ENCODE data around the gene CSF3. TPM values are rescaled to one million over a fixed set of nuclear protein-coding genes. Genes with fewer than 3 reads are reported as not detected.

CSF3 gene
- total RNA-seq, 1 experiment from 2014 or later: not detected

GRCh38 chr17:39994448-39994847, 20.8 kb upstream of the CSF3 start:
- H3K9me3 ChIP-seq (ENCODE audit: control insufficient read depth in 1 of 2, insufficient read depth in 1 of 2, low read depth in 1 of 2, low read length in 2 of 2): no peaks in the 10 kb centered on the region
- H3K36me3 ChIP-seq (ENCODE audit: control insufficient read depth in 1 of 2, insufficient read depth in 2 of 2, low read length in 2 of 2): peaks cover 55 to 59% of the 10 kb centered on the region in 2 experiments
- DNase-seq (ENCODE audit: low read depth, low spot score): no peak
- no peaks in the 10 kb centered on the region for H3K27me3 ChIP-seq (ENCODE audit: insufficient read depth, low read length)
- H3K4me2 ChIP-seq (ENCODE audit: low read length): no peak overlapping the region
- no TSS peak for BruUV-seq (replicated peaks)
- ChIA-PET CTCF (no interaction called here), POLR2A (no interaction called here), RAD21 (ENCODE audit: low non-redundant PET in 1 of 2, low total read pairs in 2 of 2, uncharacterized antibody in 2 of 2, unreplicated experiment in 2 of 2) (no interaction called here)
- ATAC-seq: no peak
- no peak overlapping the region for H3K4me3 ChIP-seq (replicated peaks in 1 of 2; ENCODE audit: low read depth in 1 of 2, low read length in 2 of 2)
- H4K20me1 ChIP-seq (ENCODE audit: insufficient read depth): no peaks in the 10 kb centered on the region; the same call in 1 of the 2 replicates
- H2AFZ ChIP-seq (ENCODE audit: low read depth, low read length, poor library complexity, severe bottlenecking): no peak overlapping the region
- H3K9me2 ChIP-seq (ENCODE audit: insufficient read depth): no peaks in the 10 kb centered on the region
- no peak overlapping the region for H3K9ac ChIP-seq (ENCODE audit: low read length)
- no peaks in the 10 kb centered on the region for H3K79me2 ChIP-seq (ENCODE audit: insufficient read depth, low read length)
- H3K4me1 ChIP-seq (ENCODE audit: control insufficient read depth in 1 of 2, insufficient read depth in 2 of 2, low read length in 2 of 2): no peaks in the 10 kb centered on the region
- H3K27ac ChIP-seq (ENCODE audit: low read depth, low read length): no peak overlapping the region
- TF ChIP-seq MAX (IDR thresholded peaks at IDR 0.05) (no peak), RAD21 (IDR thresholded peaks at IDR 0.05; ENCODE audit: low read depth) (no peak)
- intact Hi-C loops (cut with micrococcal nuclease): no loop called here

- POLR2A ChIA-PET: no interaction called here
Observed at GRCh38 chr17:39995438-39995837, 19.8 kb upstream of the CSF3 start.

More at GRCh38 chr17:39995438-39995837, 19.8 kb upstream of the CSF3 start:
- BruUV-seq (replicated peaks): no TSS peak
- intact Hi-C loops (cut with micrococcal nuclease): no loop called here
- Histone ChIP-seq H3K9me2 (ENCODE audit: insufficient read depth) (no peaks in the 10 kb centered on the region), H4K20me1 (ENCODE audit: insufficient read depth) (no peaks in the 10 kb centered on the region; the same call in 1 of the 2 replicates), H3K9me3 (ENCODE audit: control insufficient read depth in 1 of 2, insufficient read depth in 1 of 2, low read depth in 1 of 2, low read length in 2 of 2) (no peaks in the 10 kb centered on the region), H3K79me2 (ENCODE audit: insufficient read depth, low read length) (no peaks in the 10 kb centered on the region), H3K36me3 (ENCODE audit: control insufficient read depth in 1 of 2, insufficient read depth in 2 of 2, low read length in 2 of 2) (peaks cover 45 to 50% of the 10 kb centered on the region in 2 experiments), H3K9ac (ENCODE audit: low read length) (no peak overlapping the region), H3K27ac (ENCODE audit: low read depth, low read length) (no peak overlapping the region), H3K4me3 (replicated peaks in 1 of 2; ENCODE audit: low read depth in 1 of 2, low read length in 2 of 2) (no peak overlapping the region), H2AFZ (ENCODE audit: low read depth, low read length, poor library complexity, severe bottlenecking) (no peak overlapping the region), H3K4me2 (ENCODE audit: low read length) (no peak overlapping the region), H3K4me1 (ENCODE audit: control insufficient read depth in 1 of 2, insufficient read depth in 2 of 2, low read length in 2 of 2) (no peaks in the 10 kb centered on the region), H3K27me3 (ENCODE audit: insufficient read depth, low read length) (no peaks in the 10 kb centered on the region)
- TF ChIP-seq EZH2phosphoT487 (IDR thresholded peaks at IDR 0.05; ENCODE audit: borderline replicate concordance): no peak
- TF ChIP-seq EGR1 (IDR thresholded peaks at IDR 0.05; ENCODE audit: low read depth): no peak
- ATAC-seq: no peak
- ChIA-PET RAD21 (ENCODE audit: low non-redundant PET in 1 of 2, low total read pairs in 2 of 2, uncharacterized antibody in 2 of 2, unreplicated experiment in 2 of 2) (no interaction called here), CTCF (no interaction called here)
- no peak for DNase-seq (ENCODE audit: low read depth, low spot score)

Measured in HCT116 (cell line).